ENCODE data around the gene CDC42BPA. TPM values are rescaled to one million over a fixed set of nuclear protein-coding genes. Genes with fewer than 3 reads are reported as not detected.
A peak's percentile ranks its signal among the peaks of the same experiment; 100 is the strongest.

The CDC42BPA gene
- total and polyA plus RNA-seq, 2 donors (not counting 3 experiments of a cell fraction or from before 2014, with no cell fraction given): 26.1 to 92.6 TPM

- peak overlapping the region; percentile 96 to 100 (median 97) for H3K4me3 ChIP-seq (replicated peaks in 1 of 3; ENCODE audit: insufficient read depth in 1 of 3, low read depth in 1 of 3, low read length in 3 of 3)
- POLR2A ChIA-PET: no interaction called here
- H3K9me1 ChIP-seq (replicated peaks; ENCODE audit: control insufficient read depth, extremely low read depth, insufficient read depth, low read length): peaks cover 4% of the 10 kb centered on the region
- BruUV-seq (replicated peaks): no TSS peak
- no peaks in the 10 kb centered on the region for H3K9me3 ChIP-seq (replicated peaks; ENCODE audit: control insufficient read depth, insufficient read depth, low read length)
- TF ChIP-seq, protein P1, sequence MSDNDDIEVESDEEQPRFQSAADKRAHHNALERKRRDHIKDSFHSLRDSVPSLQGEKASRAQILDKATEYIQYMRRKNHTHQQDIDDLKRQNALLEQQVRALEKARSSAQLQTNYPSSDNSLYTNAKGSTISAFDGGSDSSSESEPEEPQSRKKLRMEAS (IDR thresholded peaks at IDR 0.05; ENCODE audit: insufficient read depth, insufficient read length): no peak
- TF ChIP-seq POLR2AphosphoS5 (IDR thresholded peaks at IDR 0.05; ENCODE audit: insufficient read depth, low read depth, low read length) (no peak), FOS (IDR thresholded peaks at IDR 0.05; ENCODE audit: borderline replicate concordance, insufficient read depth, low read length) (no peak), GATA2 (IDR thresholded peaks at IDR 0.05; ENCODE audit: insufficient read depth, insufficient read length, low read depth, low read length) (no peak), MYC (IDR thresholded peaks at IDR 0.05; ENCODE audit: low read depth, low read length) (no peak), CTCF (IDR thresholded peaks at IDR 0.05; ENCODE audit: extremely low read depth in 1 of 2, insufficient read depth in 1 of 2, low read depth in 1 of 2, low read length in 2 of 2) (no peak), JUN (IDR thresholded peaks at IDR 0.05; ENCODE audit: borderline replicate concordance, insufficient read depth, insufficient read length, low read depth) (no peak), POLR2A (IDR thresholded peaks at IDR 0.05; ENCODE audit: low read depth, low read length) (no peak), EZH2 (IDR thresholded peaks at IDR 0.05; ENCODE audit: borderline replicate concordance, low read depth, low read length, severe bottlenecking) (no peak)
- H3K36me3 ChIP-seq (ENCODE audit: control insufficient read depth in 2 of 2, extremely low read depth in 1 of 2, insufficient read depth in 2 of 2, low read length in 2 of 2): no peaks in the 10 kb centered on the region
- peaks cover 9% of the 10 kb centered on the region for H4K20me1 ChIP-seq (replicated peaks; ENCODE audit: control insufficient read depth, extremely low read depth, insufficient read depth, low read length)
- H2AFZ ChIP-seq (ENCODE audit: low read depth, low read length): no peak overlapping the region
- peak overlapping the region; percentile 87 for H3K4me2 ChIP-seq (ENCODE audit: insufficient read depth, low read length)
- dilution Hi-C loops (cut with MboI; ENCODE audit: extremely low pct_ligation_motif_present, low sequenced_read_pairs) (loop anchor here (25.0 kb wide), 1 partner anchor 123 kb away; no protein-coding TSS in a partner anchor), intact Hi-C loops (cut with micrococcal nuclease) (loop anchor here (1.0 to 2.0 kb wide), 2 partner anchors 15 to 179 kb away; no protein-coding TSS in a partner anchor)
- CTCF ChIA-PET: interaction anchor here (0.8 to 1.6 kb wide), 4 partner anchors 16 to 179 kb away, joined by 3 to 5 read pairs (median 4); no protein-coding TSS in a partner anchor
- peak overlapping the region; percentile 99 for H3K9ac ChIP-seq (replicated peaks; ENCODE audit: extremely low read depth, insufficient read depth, low read length)
- H3K27ac ChIP-seq (ENCODE audit: insufficient read depth, low read depth, low read length): peak overlapping the region; percentile 92
- no peaks in the 10 kb centered on the region for H3K27me3 ChIP-seq (ENCODE audit: control insufficient read depth in 2 of 2, insufficient read depth in 2 of 2, low read length in 2 of 2)
- H3K79me2 ChIP-seq (ENCODE audit: control insufficient read depth, insufficient read depth, low read length): peaks cover 87% of the 10 kb centered on the region
- H3K4me1 ChIP-seq (ENCODE audit: control insufficient read depth, extremely low read depth, insufficient read depth, low read length): peaks cover 28% of the 10 kb centered on the region
- DNase-seq (ENCODE audit: low read depth, low spot score) (peak; percentile 44), FAIRE-seq (no peak)
Observed at GRCh38 chr1:227314014-227314848, 4.1 kb downstream of the CDC42BPA start.

All from endothelial cell of umbilical vein (primary cell).